Ecto neural progenitor cell (in vitro differentiated cells): Measurements from ENCODE around the gene AGAP3.

Experiments used
- DNase-seq: peaks from one replicate; pipeline ENCODE4 v3.0.0-alpha.2; 2018; ENCODE audit warnings: low spot score

Gene AGAP3

DNA sequence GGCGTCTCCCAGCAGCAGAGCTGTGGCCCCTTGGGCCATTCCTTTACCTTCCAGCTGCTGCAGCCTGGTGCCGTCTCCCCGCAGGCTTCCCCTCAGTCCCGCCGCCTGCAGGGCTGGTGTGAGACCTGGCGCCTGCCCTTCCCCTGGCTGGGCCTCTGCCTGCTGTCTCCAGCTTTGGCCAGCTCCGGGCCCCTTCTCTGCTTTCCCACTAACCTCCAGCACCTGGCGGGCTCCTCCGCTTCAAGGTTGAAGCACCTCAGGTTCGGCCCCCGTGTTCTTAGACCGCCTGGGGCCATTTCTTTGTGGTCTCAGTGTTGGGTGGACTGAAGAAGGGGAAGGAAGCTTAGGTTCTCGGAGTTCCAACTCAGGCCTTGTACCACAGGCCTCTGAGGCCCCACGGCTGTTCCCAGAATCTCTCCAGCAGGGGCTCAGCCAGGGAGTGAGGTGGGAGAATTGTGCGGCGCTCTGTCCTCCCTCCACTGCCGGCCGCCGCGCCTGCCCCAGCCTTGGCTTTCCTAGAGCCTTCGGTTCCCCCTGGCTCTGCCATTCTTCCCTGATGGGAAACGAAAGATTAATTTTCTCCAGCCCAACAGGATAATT, 50.9 kb downstream of the AGAP3 start:
- no peak for DNase-seq

DNA sequence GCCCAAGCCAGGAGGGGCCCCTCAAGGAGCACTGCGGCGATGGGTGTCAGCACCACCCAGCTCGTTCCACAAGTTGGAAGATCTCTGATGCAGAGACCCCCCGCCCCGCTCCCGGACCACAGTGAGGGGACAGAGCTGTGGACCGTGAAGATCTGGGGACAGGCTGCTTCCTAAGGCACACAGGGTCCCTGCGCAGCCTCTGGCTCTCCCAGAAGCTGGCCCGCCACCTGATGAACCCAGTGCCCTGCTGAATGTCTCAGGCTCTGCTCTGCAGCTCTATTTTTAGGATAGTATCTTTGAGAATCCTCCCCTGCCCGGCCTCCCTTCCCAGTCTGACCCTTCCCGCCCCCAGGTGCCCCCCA, 51.5 kb downstream of the AGAP3 start:
- DNase-seq, result no peak

DNA sequence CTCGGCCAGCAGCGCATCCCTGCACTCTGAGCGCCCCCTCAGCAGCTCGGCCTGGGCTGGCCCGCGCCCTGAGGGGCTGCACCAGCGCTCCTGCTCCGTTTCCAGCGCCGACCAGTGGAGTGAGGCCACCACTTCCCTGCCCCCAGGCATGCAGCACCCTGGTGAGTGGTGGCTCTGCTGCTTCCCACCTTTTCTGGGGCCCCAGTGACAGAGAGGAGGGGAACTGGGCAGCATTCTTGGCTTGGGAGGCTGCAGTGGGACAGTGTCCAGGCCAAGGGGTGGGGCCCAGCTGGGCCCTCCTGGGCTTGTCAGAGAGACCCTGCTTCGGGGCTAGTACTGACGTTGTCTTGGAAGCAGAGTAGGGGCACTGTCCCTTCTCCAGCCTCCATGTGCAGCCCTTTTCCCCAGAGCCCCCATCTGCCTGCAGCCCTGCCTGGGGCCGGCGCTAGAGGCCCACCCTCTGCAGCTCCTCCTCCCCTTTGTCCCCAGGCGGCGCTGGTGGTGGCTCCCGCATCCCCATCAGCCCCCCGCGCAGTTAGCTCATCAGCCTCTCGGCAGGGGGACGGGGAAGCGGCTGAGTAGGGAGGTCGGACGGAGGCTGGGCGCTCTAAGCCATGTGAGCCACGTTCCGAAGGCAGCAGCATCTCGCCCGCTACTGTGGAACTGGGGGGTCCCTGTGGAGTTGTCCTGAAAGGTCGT, 52.0 kb downstream of the AGAP3 start:
- no peak for DNase-seq

DNA sequence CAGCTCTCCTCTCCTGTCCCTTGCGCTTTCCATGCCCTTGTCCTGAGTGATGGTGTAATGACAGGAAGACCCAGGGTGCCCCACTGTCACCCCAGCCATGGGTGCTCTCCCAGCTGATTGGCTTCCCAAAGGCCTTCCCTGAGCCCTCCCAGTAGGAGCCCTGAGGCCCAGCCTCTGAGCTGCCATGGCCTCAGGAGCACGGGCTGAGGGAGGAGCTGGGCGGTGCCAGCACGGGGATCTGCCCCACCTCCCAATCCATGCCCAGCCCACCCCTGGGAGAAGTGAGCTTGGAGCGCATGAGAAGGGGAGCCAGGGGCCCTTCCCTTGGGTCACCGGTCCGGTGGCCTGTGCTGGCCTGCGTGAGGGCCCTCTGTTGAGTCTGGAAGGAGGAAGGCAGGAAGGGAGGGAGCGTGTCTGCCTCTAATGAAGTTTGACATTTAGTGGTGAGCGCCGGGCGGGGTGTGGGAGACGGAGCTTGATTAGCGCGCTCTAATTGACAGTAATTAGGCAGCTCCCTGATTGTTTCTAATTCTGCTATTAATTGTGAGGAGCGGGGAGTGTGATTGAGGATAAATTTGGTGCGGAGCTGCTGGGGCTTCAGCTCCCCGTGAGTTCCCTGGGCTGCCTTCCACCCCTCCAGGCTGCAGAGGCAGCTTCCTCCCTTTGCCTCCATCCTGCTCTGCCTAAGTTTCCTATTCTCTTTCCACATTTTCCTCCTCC, 53.0 kb downstream of the AGAP3 start:
- no peak for DNase-seq

DNA sequence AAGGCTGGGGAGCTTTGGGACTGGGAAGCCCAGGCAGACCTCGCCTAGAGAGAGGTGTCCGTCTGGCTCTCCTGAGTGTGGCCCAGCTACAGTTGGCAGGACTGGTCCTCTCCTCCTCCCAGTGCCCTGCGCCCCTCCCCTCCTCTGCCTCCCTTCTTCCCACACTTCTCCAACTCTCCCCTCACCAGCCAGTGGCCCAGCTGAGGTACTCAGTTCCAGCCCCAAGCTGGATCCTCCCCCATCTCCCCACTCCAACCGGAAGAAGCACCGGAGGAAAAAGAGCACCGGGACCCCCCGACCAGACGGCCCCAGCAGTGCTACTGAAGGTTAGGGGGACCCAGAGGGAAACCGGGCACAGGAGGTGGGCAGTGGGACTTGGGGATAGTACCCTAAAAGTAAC, 53.5 kb downstream of the AGAP3 start:
- no peak for DNase-seq

DNA sequence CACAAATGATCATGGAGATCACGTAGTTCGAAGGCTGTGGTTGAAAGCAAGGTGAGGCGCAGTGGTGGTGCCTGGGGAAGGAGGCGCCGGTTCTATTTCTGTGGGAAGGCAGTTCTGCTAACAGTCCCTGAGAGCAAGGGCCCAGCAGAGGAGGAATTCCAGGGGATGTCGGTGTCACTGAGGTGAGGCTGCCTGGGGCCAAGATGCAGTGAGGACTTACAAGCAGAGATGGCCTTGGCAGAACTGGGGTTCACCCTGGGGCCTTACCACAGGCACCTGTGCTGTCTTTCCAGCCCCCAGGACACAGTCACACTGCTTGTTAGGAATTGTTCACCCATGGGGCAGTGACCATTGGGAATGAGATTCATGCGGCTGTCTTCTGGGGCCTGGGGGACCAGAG, 54.6 kb downstream of the AGAP3 start:
- DNase-seq, result no peak

DNA sequence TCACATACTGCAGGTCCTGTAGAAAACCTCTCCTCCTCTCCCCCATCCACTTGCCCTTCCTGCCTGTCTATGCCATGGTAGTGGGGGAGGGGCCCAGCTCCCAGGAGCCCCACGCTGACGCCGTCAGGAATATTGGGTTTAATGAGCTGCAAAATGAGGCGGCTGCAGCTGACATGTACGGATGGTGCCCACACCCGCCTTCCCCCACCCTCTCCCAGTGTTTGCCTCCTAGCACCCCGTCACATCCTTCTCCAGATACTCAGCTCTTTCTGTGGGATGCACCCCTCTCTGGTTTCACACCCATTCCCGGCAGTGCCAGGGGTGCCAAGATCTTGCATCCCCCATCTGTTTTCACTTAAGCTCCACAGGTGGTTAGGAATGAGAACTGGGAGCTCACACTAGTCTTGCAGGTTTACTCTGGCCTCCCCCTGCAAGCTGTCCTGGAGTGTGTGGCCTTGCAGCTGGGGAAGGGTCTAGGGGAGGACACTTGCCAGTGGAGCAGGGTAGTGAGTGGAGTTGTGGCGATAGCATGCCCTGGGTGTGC, 55.1 kb downstream of the AGAP3 start:
- DNase-seq, result no peak

DNA sequence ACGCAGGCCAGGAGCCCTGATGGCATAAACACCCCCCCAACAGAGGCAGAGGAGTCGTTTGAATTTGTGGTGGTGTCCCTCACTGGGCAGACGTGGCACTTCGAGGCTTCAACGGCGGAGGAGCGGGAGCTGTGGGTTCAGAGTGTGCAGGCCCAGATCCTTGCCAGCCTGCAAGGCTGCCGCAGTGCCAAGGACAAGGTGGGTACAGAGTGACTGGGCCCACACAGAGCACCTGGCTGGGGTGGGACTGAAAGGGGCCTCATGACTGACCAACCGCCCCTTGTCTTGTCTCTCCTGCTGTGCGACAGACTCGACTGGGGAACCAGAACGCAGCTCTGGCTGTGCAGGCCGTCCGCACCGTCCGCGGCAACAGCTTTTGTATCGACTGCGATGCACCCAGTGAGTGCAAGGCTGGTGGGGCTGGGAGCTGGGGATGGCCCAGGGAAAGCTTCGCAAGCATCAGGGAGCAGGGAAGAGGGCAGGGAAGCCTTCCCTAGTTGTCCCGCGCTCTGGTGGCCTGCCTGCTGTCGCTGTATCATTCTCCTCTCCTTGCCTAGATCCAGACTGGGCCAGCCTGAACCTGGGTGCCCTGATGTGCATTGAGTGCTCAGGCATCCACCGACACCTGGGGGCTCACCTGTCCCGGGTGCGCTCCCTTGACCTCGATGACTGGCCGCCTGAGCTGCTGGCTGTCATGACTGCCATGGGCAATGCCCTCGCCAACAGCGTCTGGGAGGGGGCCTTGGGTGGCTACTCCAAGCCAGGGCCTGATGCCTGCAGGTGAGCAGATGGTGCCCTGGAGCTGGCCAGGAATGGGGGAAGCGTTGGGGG, 55.8 kb downstream of the AGAP3 start:
- DNase-seq, result no peak

DNA sequence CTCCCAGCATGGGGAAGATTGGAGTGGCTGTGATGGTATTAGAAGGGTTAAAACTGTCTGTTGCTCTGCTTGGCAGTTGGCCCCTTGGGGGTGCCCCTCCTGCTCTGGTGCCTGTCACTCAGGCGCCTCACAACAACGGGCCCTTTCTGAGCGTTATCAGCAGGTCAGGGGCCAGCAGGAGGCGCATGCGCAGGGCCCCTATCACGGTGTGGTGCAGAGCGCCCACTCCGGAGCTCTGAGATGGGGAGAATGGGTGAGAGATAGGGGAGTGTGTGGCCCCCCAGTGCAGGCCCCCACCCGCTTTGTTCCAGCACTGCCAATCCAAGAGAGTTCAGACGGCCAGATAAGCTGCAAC, 56.4 kb downstream of the AGAP3 start:
- DNase-seq, result no peak

DNA sequence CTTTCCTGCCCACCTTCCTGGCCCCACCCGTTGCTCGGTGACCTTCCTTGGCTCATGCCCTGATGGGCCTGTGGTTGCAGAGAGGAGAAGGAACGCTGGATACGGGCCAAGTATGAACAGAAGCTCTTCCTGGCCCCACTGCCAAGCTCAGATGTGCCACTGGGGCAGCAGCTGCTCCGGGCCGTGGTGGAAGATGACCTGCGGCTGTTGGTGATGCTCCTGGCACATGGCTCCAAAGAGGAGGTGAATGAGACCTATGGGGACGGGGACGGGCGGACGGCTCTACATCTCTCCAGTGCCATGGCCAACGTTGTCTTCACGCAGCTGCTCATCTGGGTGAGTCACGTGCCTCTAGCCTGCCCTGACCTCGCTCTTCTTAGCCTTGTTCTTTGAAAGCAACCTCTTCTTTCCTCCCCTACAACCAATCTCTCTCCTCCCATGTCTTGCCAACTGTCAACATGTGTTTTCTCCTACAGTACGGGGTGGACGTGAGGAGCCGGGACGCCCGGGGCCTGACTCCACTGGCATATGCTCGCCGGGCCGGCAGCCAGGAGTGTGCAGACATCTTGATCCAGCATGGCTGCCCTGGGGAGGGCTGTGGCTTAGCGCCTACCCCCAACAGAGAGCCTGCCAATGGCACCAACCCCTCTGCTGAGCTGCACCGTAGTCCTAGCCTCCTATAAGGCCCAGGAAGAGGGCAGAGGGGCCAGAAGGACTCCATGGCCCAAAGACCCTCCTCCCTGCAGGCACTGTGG, 57.2 kb downstream of the AGAP3 start:
- DNase-seq, result no peak

DNA sequence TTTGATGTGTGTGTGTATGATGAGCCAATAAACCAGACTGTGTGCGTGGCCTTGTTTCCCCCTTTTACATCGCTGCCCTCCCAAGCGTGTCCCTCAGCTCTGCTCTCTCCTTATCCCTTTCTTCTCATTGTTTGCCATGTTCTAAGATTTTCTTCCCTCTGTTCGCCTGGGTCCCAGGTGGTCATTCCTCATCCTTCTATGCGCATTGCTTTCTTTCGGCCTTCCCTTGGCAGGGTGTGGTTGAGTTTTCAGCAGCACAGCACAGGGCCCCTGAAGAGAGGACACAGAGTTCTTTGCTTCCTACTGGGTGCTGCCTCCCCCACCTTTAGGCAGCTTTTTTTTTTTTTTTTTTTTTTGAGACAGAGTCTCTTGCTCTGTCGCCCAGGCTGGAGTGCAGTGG, 58.1 kb downstream of the AGAP3 start:
- DNase-seq, result no peak

DNA sequence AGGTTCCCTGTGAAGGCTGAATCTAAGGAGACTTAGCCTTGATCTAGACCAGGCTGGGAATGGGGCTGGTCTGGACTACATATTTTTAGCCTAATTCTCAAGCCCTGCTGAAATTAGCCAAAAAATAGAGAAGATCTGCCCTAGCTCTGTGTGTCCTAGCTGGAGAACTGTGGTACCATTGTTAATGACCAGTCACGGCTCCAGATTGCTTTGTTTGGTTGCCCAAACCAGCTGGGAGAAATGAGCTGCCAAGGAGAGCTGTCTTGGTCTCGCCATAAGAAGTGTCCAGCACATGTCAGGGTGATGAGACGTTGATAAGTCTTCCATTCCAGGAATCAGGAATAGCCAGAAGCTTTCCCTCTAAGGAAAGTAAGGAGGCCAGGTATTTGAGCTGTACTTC, 60.5 kb downstream of the AGAP3 start:
- no peak for DNase-seq

DNA sequence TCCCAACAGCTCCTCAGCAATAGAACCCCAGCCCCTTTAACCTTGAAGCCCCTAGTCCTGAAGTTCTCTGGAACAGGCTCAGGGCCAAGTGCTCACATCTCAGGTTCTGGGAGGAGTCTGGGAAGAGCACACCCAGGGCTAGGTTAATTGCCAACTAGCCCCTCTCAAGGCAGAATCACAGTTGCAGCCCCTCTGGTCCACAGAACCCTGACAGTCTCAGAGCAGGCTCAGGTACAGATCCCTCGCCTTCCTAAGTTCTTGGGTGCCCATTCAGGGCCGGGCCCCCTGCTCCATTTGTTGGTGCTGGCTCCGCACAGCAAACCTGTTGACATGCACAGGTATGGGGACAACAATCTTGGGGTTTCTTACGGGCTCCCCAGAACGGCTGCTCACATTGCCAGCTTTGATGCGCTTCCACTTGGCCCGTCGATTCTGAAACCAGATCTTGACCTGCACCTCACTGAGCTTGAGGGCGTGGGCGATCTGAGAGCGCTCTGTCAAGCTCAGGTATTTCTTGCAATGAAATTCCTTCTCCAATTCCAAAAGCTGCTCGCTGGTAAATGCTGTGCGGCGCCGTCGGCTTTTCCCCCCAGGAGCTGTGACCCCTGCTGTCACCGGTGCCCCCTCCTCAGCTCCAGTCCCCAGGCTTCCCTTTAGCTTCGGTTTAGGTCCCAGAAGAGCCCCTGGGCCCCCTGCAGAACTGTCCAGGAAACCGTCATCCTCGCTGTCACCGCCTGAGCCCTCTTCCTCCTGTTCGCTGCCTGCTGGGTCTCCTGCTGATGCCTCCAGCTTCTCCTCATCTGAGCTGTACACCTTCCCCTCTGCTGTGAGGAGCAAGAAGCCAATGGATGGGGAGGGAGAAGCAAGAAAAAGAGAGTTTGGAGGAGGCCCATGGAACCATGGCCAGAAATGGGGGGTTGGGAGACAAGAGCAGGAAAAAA, 62.3 kb downstream of the AGAP3 start:
- no peak for DNase-seq

DNA sequence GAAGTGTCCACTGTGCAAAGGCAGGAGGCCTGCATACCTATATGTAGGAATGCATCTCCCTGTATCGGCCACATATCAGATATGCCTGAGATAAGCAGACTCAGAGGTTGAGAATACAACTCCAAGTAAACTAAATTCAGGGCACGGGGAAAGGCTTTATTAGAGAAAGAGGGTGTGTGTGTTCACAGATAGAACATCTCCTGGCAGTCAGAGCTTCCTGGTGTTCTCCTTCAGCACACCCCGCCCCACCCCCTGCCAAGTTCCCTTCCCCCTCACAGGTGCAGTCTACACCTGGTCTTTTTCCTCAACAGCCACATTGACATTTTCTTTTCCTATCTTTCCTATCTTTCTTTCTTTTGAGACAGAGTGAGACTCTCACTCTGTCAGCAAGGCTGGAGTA, 64.1 kb downstream of the AGAP3 start:
- DNase-seq, result no peak

DNA sequence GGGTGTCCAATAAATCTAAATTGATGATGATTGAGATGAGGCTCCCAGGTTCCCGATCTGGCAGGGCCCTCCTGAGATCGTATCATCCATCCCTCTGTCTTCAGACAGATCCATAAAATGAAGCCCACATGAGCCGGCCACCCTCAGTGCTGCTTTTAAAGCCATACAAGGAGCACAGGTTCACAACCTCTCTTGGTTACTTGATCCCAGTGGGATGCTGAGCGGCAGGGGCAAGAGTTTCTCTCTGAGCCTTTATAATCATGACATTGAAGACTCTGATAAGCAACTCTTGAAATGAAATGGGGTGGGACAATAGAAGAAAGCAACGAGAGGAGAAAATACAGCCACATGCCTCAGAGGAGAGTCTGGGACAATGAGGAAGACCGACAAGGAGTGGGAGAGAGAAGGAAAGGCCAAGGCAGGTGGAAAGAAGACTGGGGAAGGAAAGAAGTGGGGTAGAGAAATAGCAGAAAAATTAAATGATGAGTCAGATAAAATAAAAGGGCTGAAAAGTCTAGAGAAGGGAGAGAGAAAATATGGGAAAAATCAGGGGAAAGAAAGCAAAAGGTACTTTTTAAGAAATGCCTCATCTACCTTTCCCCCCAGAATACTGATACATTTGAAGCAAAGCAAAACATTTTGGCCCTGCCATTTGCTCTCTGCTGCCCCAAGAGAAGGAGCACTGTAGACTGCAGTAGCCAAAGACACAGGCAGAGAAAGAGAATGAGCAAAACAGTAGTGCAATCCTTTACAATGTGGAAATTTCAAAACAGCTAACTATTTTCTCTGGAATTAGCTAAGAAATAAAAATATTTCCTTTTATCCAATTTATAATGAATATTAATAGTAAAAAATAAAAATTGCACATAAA, 66.6 kb downstream of the AGAP3 start:
- no peak for DNase-seq

DNA sequence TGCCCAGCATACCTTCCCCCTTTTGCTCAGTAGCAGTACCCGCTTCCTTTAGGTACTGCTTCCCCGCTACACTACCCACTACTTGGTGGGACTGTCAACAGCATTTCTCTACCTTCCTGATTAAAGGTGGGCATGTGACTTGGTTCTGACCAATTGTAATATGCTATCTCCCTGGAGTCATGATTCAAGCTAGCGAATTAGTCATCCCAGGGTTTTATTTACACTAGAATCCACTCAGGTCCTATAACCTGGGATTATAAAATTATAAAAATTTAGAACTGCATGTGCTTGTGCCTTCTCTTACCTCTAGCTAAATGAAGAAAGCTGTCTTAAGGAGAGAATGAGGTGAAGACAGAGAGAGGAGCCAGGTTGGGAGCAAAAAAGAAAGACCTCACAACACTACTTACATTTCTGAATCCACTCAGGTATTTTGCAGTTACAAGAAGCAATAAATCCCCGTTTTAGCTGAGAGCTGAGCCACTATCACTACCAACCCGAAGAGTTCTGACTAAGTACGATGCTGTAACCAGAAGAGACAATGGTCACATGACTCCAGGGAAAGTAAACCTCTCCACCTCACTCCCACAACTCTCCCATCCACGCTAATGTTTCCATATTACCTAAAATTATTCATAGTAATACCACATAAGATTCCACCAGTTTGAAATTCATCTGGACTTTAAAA, 71.5 kb downstream of the AGAP3 start:
- DNase-seq, result no peak

DNA sequence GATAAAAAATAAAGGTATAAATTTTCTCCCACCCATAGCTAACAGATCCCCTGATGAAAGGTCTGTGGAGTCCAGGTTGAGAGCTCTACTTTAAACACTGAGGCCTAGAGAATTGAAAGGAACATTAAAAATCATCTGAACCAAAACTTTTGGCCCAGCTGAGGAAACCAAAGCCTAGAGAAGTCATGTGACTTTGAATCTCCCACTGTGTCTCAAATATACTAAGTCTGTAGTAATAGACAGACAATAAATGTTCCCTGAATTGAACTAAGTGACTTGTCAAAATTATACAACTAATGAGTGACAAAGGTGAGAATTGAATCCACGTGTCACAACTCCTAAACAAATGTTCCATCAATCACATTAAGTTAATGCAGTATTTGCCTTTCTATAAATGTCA, 75.5 kb downstream of the AGAP3 start:
- DNase-seq, result no peak

DNA sequence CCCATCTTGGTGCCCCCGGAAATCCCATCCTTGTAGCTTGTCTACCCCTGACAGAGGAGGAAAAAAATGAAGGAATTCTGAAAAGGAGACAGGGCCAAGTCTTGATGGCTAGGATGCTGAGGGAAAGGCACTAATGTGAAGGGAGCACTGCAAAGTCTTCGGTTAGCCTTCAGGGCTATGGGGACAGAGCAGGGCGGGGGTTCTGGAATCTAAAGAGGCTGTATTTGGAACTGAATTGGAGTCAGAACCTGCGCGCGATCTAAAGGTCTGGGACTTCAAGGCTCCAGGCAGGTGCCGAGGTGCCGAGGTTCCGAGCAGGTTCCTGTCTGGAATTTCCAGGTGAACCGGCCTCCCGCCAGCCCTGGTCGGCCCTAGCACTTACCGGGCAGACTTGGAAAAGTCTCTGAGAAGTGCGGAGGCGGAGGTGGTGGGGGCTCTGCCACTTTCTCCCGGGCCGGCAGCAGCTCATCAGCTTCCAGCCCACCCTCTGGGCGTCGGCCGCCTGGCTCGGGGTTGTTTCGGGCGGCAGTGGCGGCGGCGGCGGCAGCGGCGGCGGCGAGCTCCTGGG, 80.4 kb downstream of the AGAP3 start:
- DNase-seq, result no peak
